H1 (cell line): ENCODE results near the gene CHAC1. TPM values are rescaled to one million over a fixed set of nuclear protein-coding genes. Genes with fewer than 3 reads are reported as not detected.

Experiments
- EP300 ChIP-seq, 2 experiments: IDR thresholded peaks; 1 replicate in 1 of 2; 2 replicates in 1 of 2; pipeline ENCODE4 v1.6.1; 2011 to 2012; ENCODE audit warnings: low read depth in 2 of 2, low read length in 2 of 2, mild to moderate bottlenecking in 2 of 2, borderline replicate concordance in 1 of 2, inconsistent platforms in 1 of 2, moderate library complexity in 1 of 2
- polyA plus RNA-seq, 7 experiments: library from polyadenylated mRNA; depleted of rRNA in 3 of 7; stranded (reverse) in 5 of 7; unstranded in 2 of 7; fragments of >200 nt in 5 of 7; fragments of 200-250 nt in 2 of 7; gene quantifications; 1 replicate in 5 of 7; 2 replicates in 1 of 7; 4 replicates in 1 of 7; pipeline versions ENCODE4 v1.2.1 to v1.2.3, GENCODE V29; 2011 to 2013; ENCODE audit warnings: missing spikeins in 2 of 7, mixed read lengths in 2 of 7
- total RNA-seq: library from RNA; stranded (reverse); fragmentation: NEBNext Ultra II Directional; extraction: Animal tissue kit (Norgen Biotek cat#: 25700); gene quantifications from 2 replicates; pipeline ENCODE4 v1.2.1, GENCODE V29; 2021

CHAC1 gene
- total and polyA plus RNA-seq, 2 of the 8 experiments (the other 6 are each of a cell fraction or from before 2014, with no cell fraction given), result 34.3 to 159 TPM

DNA sequence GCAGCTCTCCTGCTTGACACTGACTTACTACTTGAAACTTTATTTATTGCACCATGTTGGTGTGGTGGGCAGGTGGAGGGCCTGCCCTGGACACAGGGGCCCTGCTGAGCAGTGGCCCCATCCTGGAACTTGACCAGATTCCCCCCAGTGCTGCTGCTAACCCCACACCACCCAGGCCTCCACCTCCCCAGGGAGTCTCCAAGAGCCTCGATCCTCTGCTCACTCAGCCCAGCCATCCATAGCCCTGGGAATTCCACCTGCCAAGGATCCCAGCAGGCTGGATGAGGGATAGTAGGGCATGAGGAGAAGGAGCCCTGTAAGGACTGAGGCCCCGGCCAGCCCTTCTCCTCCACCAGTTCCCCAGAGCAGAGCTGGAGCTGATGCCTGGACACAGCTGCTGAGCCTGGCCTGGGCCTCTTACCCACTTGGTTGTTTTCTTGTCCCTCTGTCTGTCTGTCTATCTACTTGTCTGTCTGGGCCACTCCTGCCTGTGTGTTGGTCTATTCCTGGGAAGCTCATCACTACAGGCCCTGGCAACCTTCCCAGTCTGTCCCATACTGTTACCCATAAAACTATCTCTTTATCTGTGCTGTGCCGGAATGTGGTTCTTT, 2.8 kb downstream of the CHAC1 start (continued):
- TF ChIP-seq EP300 (IDR thresholded peaks at IDR 0.05; ENCODE audit: borderline replicate concordance in 1 of 2, low read depth in 2 of 2, low read length in 2 of 2), result no peak
